DOHH2 (cell line): Measurements from ENCODE around the gene HS2ST1.

Experiments
- EZH2phosphoT487 ChIP-seq: fragments of 200-600 bp; sonication (generic); IDR thresholded peaks from 2 replicates; pipeline ENCODE4 v1.6.1; 2017; ENCODE audit warnings: borderline replicate concordance, mild to moderate bottlenecking, antibody characterized with exemption, low read length, moderate library complexity, mixed read lengths
- TF ChIP-seq, protein P1 (sequence below): fragments of 200-600 bp; sonication (generic); IDR thresholded peaks from one replicate; pipeline ENCODE4 v1.5.1; 2014; ENCODE audit warnings: antibody characterized with exemption, mild to moderate bottlenecking, low read depth, low read length; ENCODE audit not compliant: poor library complexity, severe bottlenecking

DNA sequence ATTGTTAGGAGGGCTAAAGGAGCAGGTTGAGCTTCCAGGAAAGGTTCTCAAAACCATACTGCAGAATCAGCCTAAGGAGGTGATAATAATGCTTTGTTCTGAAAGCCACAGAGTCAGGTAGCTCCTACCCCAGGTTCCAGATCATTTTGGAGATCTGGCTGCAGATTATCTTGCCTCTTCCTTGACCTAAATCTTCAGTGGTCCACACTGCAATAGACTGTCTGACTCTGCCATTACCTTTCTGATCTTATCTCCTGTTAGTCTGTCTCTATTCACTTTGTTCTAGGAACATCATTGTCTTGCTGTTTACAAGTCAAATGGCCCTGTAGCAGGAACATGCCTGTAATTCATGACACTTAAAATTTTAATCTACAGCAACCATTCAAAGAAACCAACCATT lies 73.0 kb downstream of the HS2ST1 start:
- TF ChIP-seq, protein P1, sequence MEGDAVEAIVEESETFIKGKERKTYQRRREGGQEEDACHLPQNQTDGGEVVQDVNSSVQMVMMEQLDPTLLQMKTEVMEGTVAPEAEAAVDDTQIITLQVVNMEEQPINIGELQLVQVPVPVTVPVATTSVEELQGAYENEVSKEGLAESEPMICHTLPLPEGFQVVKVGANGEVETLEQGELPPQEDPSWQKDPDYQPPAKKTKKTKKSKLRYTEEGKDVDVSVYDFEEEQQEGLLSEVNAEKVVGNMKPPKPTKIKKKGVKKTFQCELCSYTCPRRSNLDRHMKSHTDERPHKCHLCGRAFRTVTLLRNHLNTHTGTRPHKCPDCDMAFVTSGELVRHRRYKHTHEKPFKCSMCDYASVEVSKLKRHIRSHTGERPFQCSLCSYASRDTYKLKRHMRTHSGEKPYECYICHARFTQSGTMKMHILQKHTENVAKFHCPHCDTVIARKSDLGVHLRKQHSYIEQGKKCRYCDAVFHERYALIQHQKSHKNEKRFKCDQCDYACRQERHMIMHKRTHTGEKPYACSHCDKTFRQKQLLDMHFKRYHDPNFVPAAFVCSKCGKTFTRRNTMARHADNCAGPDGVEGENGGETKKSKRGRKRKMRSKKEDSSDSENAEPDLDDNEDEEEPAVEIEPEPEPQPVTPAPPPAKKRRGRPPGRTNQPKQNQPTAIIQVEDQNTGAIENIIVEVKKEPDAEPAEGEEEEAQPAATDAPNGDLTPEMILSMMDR, result no peak
- TF ChIP-seq EZH2phosphoT487, result no peak
